Uterus (tissue), 4 donors: ENCODE data around the gene MRNIP. TPM values are rescaled to one million over a fixed set of nuclear protein-coding genes. Genes with fewer than 3 reads are reported as not detected.

Experiments used
- DNase-seq, 2 donors: peaks; one replicate each; pipeline ENCODE4 v3.0.0-alpha.2; 2019 to 2020
- H3K27ac ChIP-seq, 2 donors: fragments of 200-600 bp; sonication (generic); 1 replicate in 1 of 2; 2 replicates in 1 of 2; pipeline ENCODE4 v1.5.1; 2016 to 2018
- H3K27me3 ChIP-seq, 2 donors: fragments of 200-600 bp; sonication (generic); one replicate each; pipeline ENCODE4 v1.5.1; 2018 to 2019; ENCODE audit warnings: control low read depth in 1 of 2
- H3K36me3 ChIP-seq, 2 donors: fragments of 200-600 bp; sonication (generic); one replicate each; pipeline ENCODE4 v1.5.1; 2019; ENCODE audit warnings: control low read depth in 1 of 2
- H3K4me1 ChIP-seq, 2 donors: fragments of 200-600 bp; sonication (generic); one replicate each; pipeline ENCODE4 v1.5.1; 2018 to 2019; ENCODE audit warnings: control low read depth in 1 of 2
- H3K4me3 ChIP-seq, 2 donors: fragments of 200-600 bp; sonication (generic); 1 replicate in 1 of 2; 2 replicates in 1 of 2; pipeline ENCODE4 v1.5.1; 2018 to 2019; ENCODE audit warnings: mild to moderate bottlenecking in 1 of 2
- H3K9me3 ChIP-seq, 2 donors: fragments of 200-600 bp; sonication (generic); one replicate each; pipeline ENCODE4 v1.5.1; 2019; ENCODE audit warnings: control low read depth in 1 of 2
- CTCF ChIP-seq, 4 experiments: fragments of 200-600 bp in 2 of 4; fragments of 450-650 bp in 2 of 4; sonication (generic) in 2 of 4; IDR thresholded peaks; one replicate each; pipeline ENCODE4 v1.5.1; 2016 to 2019; ENCODE audit warnings: antibody characterized with exemption in 4 of 4, mild to moderate bottlenecking in 2 of 4, moderate library complexity in 1 of 4
- POLR2A ChIP-seq, 2 donors: fragments of 450-650 bp; IDR thresholded peaks; one replicate each; pipeline ENCODE4 v1.6.1; 2016; ENCODE audit warnings: antibody characterized with exemption in 2 of 2, mild to moderate bottlenecking in 1 of 2, moderate library complexity in 1 of 2
- intact Hi-C: fragments of 100-400 bp; cut with DNase I; formaldehyde crosslinking; loops from one replicate; pipeline ENCODE4 v1.15.1; 2023; ENCODE audit warnings: low total_unique reads
- total RNA-seq, 4 donors: library from RNA; depleted of rRNA in 3 of 4; stranded (reverse); fragments of >200 nt in 3 of 4; gene quantifications; one replicate each; pipeline versions ENCODE4 v1.1.0 to v1.2.4, GENCODE V29; 2014 to 2023
- donor health status: DM: yes; HTN: yes; CAD: no.

MRNIP gene
- total RNA-seq, 4 donors from 2014 or later = 16.8 to 138 (median 61.6) TPM

- Histone ChIP-seq H3K36me3 (no peaks in the 10 kb centered on the region), H3K27ac (peak overlapping the region; percentile 38 to 66)
- intact Hi-C loops = no loop called here
Observed at GRCh38 chr5:179870952-179871351, 12.3 kb upstream of the MRNIP start.

GRCh38 chr5:179870403-179870903 lies 11.8 kb upstream of the MRNIP start:
- intact Hi-C loops = no loop called here
- H3K4me3 ChIP-seq = no peak overlapping the region
- H3K27me3 ChIP-seq = no peaks in the 10 kb centered on the region
- no peaks in the 10 kb centered on the region for H3K36me3 ChIP-seq
- no peaks in the 10 kb centered on the region for H3K9me3 ChIP-seq
- H3K27ac ChIP-seq = peak overlapping the region in 1 of 2 donors; percentile 66
- H3K4me1 ChIP-seq = no peaks in the 10 kb centered on the region
- TF ChIP-seq CTCF (IDR thresholded peaks at IDR 0.05) (peak in 1 of 4 experiments; percentile 44), POLR2A (IDR thresholded peaks at IDR 0.05) (no peak)
- peak; percentile 62 to 70 for DNase-seq

More at GRCh38 chr5:179870952-179871351, 12.3 kb upstream of the MRNIP start:
- Histone ChIP-seq H3K4me3 (no peak overlapping the region), H3K4me1 (no peaks in the 10 kb centered on the region), H3K9me3 (no peaks in the 10 kb centered on the region), H3K27me3 (no peaks in the 10 kb centered on the region)
- no peak for DNase-seq
- no peak for TF ChIP-seq CTCF (IDR thresholded peaks at IDR 0.05)
- TF ChIP-seq POLR2A (IDR thresholded peaks at IDR 0.05) = no peak

- H3K9me3 ChIP-seq = no peaks in the 10 kb centered on the region
- no peak overlapping the region for H3K27ac ChIP-seq
- intact Hi-C loops = no loop called here
- no peaks in the 10 kb centered on the region for H3K36me3 ChIP-seq
- H3K4me1 ChIP-seq = no peaks in the 10 kb centered on the region
- no peak overlapping the region for H3K4me3 ChIP-seq
- H3K27me3 ChIP-seq = no peaks in the 10 kb centered on the region
- no peak for DNase-seq
- TF ChIP-seq CTCF (IDR thresholded peaks at IDR 0.05) (no peak), POLR2A (IDR thresholded peaks at IDR 0.05) (no peak)
Observed at GRCh38 chr5:179869641-179870402, 11.2 kb upstream of the MRNIP start.

- Histone ChIP-seq H3K4me3 (no peak overlapping the region), H3K27me3 (no peaks in the 10 kb centered on the region), H3K4me1 (no peaks in the 10 kb centered on the region), H3K36me3 (no peaks in the 10 kb centered on the region), H3K9me3 (no peaks in the 10 kb centered on the region), H3K27ac (no peak overlapping the region)
- no peak for TF ChIP-seq POLR2A (IDR thresholded peaks at IDR 0.05)
- TF ChIP-seq CTCF (IDR thresholded peaks at IDR 0.05) = no peak
- intact Hi-C loops = no loop called here
- no peak for DNase-seq
Observed at GRCh38 chr5:179869101-179869500, 10.5 kb upstream of the MRNIP start.

- no peak overlapping the region for H3K4me3 ChIP-seq
- H3K36me3 ChIP-seq = no peaks in the 10 kb centered on the region
- no peak for DNase-seq
- no peak for TF ChIP-seq POLR2A (IDR thresholded peaks at IDR 0.05)
- no peak for TF ChIP-seq CTCF (IDR thresholded peaks at IDR 0.05)
- no peak overlapping the region for H3K27ac ChIP-seq
- no peaks in the 10 kb centered on the region for H3K27me3 ChIP-seq
- H3K4me1 ChIP-seq = no peaks in the 10 kb centered on the region
- intact Hi-C loops = no loop called here
- no peaks in the 10 kb centered on the region for H3K9me3 ChIP-seq
Observed at GRCh38 chr5:179868541-179868940, 9.9 kb upstream of the MRNIP start.
